Left lung (tissue), 10 donors: Measurements from ENCODE around the gene SND1. TPM values are rescaled to one million over a fixed set of nuclear protein-coding genes. Genes with fewer than 3 reads are reported as not detected.

ENCODE experiments used
- ATAC-seq: fragments of 200-7000 bp; cut with Tn5 transposase; one replicate; pipeline ENCODE4 v1.9.1; 2020; ENCODE audit warnings: moderate library complexity
- DNase-seq, 4 donors: peaks; one replicate each; pipeline ENCODE4 v3.0.0-alpha.2; 2013 to 2020
- H3K27ac ChIP-seq, 2 donors: fragments of 200-600 bp; sonication (generic) in 1 of 2; one replicate each; pipeline versions ENCODE4 v1.5.0 to v1.8.0; 2020 to 2021
- H3K27me3 ChIP-seq, 2 donors: fragments of 200-600 bp; sonication (generic) in 1 of 2; one replicate each; pipeline versions ENCODE4 v1.5.0 to v1.8.0; 2020 to 2021
- H3K36me3 ChIP-seq, 2 donors: fragments of 200-600 bp; sonication (generic) in 1 of 2; one replicate each; pipeline versions ENCODE4 v1.5.0 to v1.8.0; 2020 to 2021
- H3K4me1 ChIP-seq, 2 donors: fragments of 200-600 bp; one replicate each; pipeline ENCODE4 v1.8.0; 2021
- H3K4me3 ChIP-seq, 2 donors: fragments of 200-600 bp; sonication (generic) in 1 of 2; one replicate each; pipeline versions ENCODE4 v1.5.0 to v1.8.0; 2020 to 2021; ENCODE audit warnings: mild to moderate bottlenecking in 1 of 2
- H3K9me3 ChIP-seq, 2 donors: fragments of 200-600 bp; sonication (generic) in 1 of 2; one replicate each; pipeline versions ENCODE4 v1.5.0 to v1.8.0; 2020 to 2021
- CTCF ChIP-seq, 2 donors: fragments of 200-600 bp; sonication (generic) in 1 of 2; IDR thresholded peaks; one replicate each; pipeline versions ENCODE4 v1.5.0 to v1.8.0; 2021; ENCODE audit warnings: antibody characterized with exemption in 2 of 2
- intact Hi-C, 2 donors: fragments of 100-400 bp; cut with DNase I; formaldehyde crosslinking; loops; one replicate each; pipeline versions ENCODE4 v1.11.2 to v1.14.2; 2022
- polyA plus RNA-seq, 6 donors: library from polyadenylated mRNA; unstranded; fragments of 120-200 nt; gene quantifications; one replicate each; pipeline ENCODE4 v1.2.1, GENCODE V29; 2013; ENCODE audit not compliant: insufficient read length in 6 of 6
- total RNA-seq, 2 donors: library from RNA; stranded (reverse); fragmentation: NEBNext Ultra II Directional; extraction: Animal tissue kit (Norgen Biotek cat#: 25700); gene quantifications; one replicate each; pipeline ENCODE4 v1.2.1, GENCODE V29; 2021
- donor health status: DM: no; HTN: yes; CAD: no.
- donor health status: DM: no; HTN: no; CAD: no.

Gene SND1
- total and polyA plus RNA-seq, 8 donors: 141 to 229 (median 156) TPM

- TF ChIP-seq CTCF (IDR thresholded peaks at IDR 0.05): no peak
- ATAC-seq (peak; percentile 12), DNase-seq (no peak)
- intact Hi-C loops: no loop called here
- Histone ChIP-seq H3K9me3 (no peaks in the 10 kb centered on the region), H3K4me1 (peaks cover 10 to 23% of the 10 kb centered on the region in 2 donors), H3K27me3 (no peaks in the 10 kb centered on the region), H3K36me3 (peaks cover 0 to 28% of the 10 kb centered on the region in 2 donors), H3K4me3 (no peak overlapping the region), H3K27ac (peak overlapping the region in 1 of 2 donors; percentile 33)
These were observed 240.0 kb downstream of the SND1 start for GRCh38 chr7:127891854-127892438.

GRCh38 chr7:127892488-127893314 lies 240.7 kb downstream of the SND1 start:
- Histone ChIP-seq H3K4me3 (no peak overlapping the region), H3K36me3 (peaks cover 0 to 23% of the 10 kb centered on the region in 2 donors), H3K9me3 (no peaks in the 10 kb centered on the region), H3K27ac (peak overlapping the region in 1 of 2 donors; percentile 33), H3K27me3 (no peaks in the 10 kb centered on the region), H3K4me1 (peaks cover 10 to 29% of the 10 kb centered on the region in 2 donors)
- DNase-seq: peak in 2 of 4 donors; percentile 74 to 86
- TF ChIP-seq CTCF (IDR thresholded peaks at IDR 0.05): no peak
- intact Hi-C loops: no loop called here
- peak; percentile 35 for ATAC-seq

GRCh38 chr7:127893547-127893946 lies 241.6 kb downstream of the SND1 start:
- Histone ChIP-seq H3K4me1 (peaks cover 10 to 30% of the 10 kb centered on the region in 2 donors), H3K4me3 (no peak overlapping the region), H3K27me3 (no peaks in the 10 kb centered on the region), H3K9me3 (no peaks in the 10 kb centered on the region), H3K27ac (peak overlapping the region in 1 of 2 donors; percentile 8), H3K36me3 (peaks cover 0 to 14% of the 10 kb centered on the region in 2 donors)
- intact Hi-C loops: no loop called here
- ATAC-seq (no peak), DNase-seq (no peak)
- no peak for TF ChIP-seq CTCF (IDR thresholded peaks at IDR 0.05)

GRCh38 chr7:127894588-127894987 lies 242.6 kb downstream of the SND1 start:
- DNase-seq (no peak), ATAC-seq (no peak)
- Histone ChIP-seq H3K27me3 (no peaks in the 10 kb centered on the region), H3K36me3 (peaks cover 0 to 7% of the 10 kb centered on the region in 2 donors), H3K4me3 (no peak overlapping the region), H3K27ac (no peak overlapping the region), H3K4me1 (peaks cover 10 to 30% of the 10 kb centered on the region in 2 donors), H3K9me3 (no peaks in the 10 kb centered on the region)
- intact Hi-C loops: no loop called here
- TF ChIP-seq CTCF (IDR thresholded peaks at IDR 0.05): no peak

GRCh38 chr7:127895360-127895759 lies 243.4 kb downstream of the SND1 start:
- no peak for TF ChIP-seq CTCF (IDR thresholded peaks at IDR 0.05)
- no peaks in the 10 kb centered on the region for H3K9me3 ChIP-seq
- intact Hi-C loops: no loop called here
- H3K4me1 ChIP-seq: peaks cover 10 to 27% of the 10 kb centered on the region in 2 donors
- no peaks in the 10 kb centered on the region for H3K27me3 ChIP-seq
- DNase-seq (no peak), ATAC-seq (no peak)
- no peak overlapping the region for H3K4me3 ChIP-seq
- no peak overlapping the region for H3K27ac ChIP-seq
- H3K36me3 ChIP-seq: peaks cover 0 to 7% of the 10 kb centered on the region in 2 donors
